ENCODE results near the gene KCNS1. TPM values are rescaled to one million over a fixed set of nuclear protein-coding genes. Genes with fewer than 3 reads are reported as not detected.

Gene KCNS1
- total RNA-seq, 1 experiment from 2014 or later: not detected

- DNase-seq (ENCODE audit: low read depth, low spot score) (no peak), ATAC-seq (no peak)
- BruUV-seq (replicated peaks): no TSS peak
- Histone ChIP-seq H3K27me3 (ENCODE audit: control insufficient read depth, insufficient read depth, low read length) (no peaks in the 10 kb centered on the region), H3K27ac (ENCODE audit: low read length) (no peak overlapping the region), H3K9me3 (ENCODE audit: control insufficient read depth, insufficient read depth, low read depth, low read length) (no peaks in the 10 kb centered on the region), H3K36me3 (ENCODE audit: control insufficient read depth, insufficient read depth, low read length) (no peaks in the 10 kb centered on the region), H3K4me1 (ENCODE audit: control insufficient read depth, insufficient read depth, low read length) (0 out of 2 replicates have a peak, but pooled peaks cover 3% of the 10 kb centered on the region), H3K4me3 (ENCODE audit: low read depth in 2 of 2, low read length in 2 of 2) (no peak overlapping the region)
- ChIA-PET CTCF (interaction anchor here (0.5 kb wide), 1 partner anchor 77 kb away, joined by 4 read pairs; the partner anchor contains the start of gene WFDC12), POLR2A (no interaction called here)
- TF ChIP-seq TCF7L2 (IDR thresholded peaks at IDR 0.05; ENCODE audit: low read depth, low read length): no peak
- in situ Hi-C loops (cut with HindIII; ENCODE audit: low pct_unique_long_range_greater_than_20kb, low sequenced_read_pairs): no loop called here
- intact Hi-C loops (cut with micrococcal nuclease; ENCODE audit: unreplicated experiment): no loop called here
These were observed 53.3 kb downstream of the KCNS1 start for GRCh38 chr20:45047581-45048119.

- no peak for ATAC-seq
- Histone ChIP-seq H3K27me3 (ENCODE audit: control insufficient read depth, insufficient read depth, low read length) (no peaks in the 10 kb centered on the region), H3K4me1 (ENCODE audit: control insufficient read depth, insufficient read depth, low read length) (peaks cover 16% of the 10 kb centered on the region), H3K9me3 (ENCODE audit: control insufficient read depth, insufficient read depth, low read depth, low read length) (no peaks in the 10 kb centered on the region), H3K36me3 (ENCODE audit: control insufficient read depth, insufficient read depth, low read length) (no peaks in the 10 kb centered on the region), H3K4me3 (ENCODE audit: low read depth in 2 of 2, low read length in 2 of 2) (no peak overlapping the region), H3K27ac (ENCODE audit: low read length) (no peak overlapping the region)
- intact Hi-C loops (cut with micrococcal nuclease; ENCODE audit: unreplicated experiment) (loop anchor here (2.0 to 5.0 kb wide), 2 partner anchors 52 to 248 kb away; no protein-coding TSS in a partner anchor), in situ Hi-C loops (cut with HindIII; ENCODE audit: low pct_unique_long_range_greater_than_20kb, low sequenced_read_pairs) (no loop called here)
- no peak for DNase-seq (ENCODE audit: low read depth, low spot score)
- ChIA-PET POLR2A (no interaction called here), CTCF (interaction anchor here (0.6 to 2.3 kb wide), 9 partner anchors 34 to 262 kb away, joined by 3 to 16 read pairs (median 3); partner anchors contain the start of gene RBPJL)
- no peak for TF ChIP-seq TCF7L2 (IDR thresholded peaks at IDR 0.05; ENCODE audit: low read depth, low read length)
- TF ChIP-seq POLR2AphosphoS5 (IDR thresholded peaks at IDR 0.05; ENCODE audit: low read depth, low read length): no peak
- no peak for TF ChIP-seq SIN3A (IDR thresholded peaks at IDR 0.05; ENCODE audit: borderline replicate concordance, insufficient read depth, low read depth, low read length)
- TF ChIP-seq CTCF (IDR thresholded peaks at IDR 0.05): no peak
- TF ChIP-seq REST (IDR thresholded peaks at IDR 0.05; ENCODE audit: insufficient read depth in 1 of 2, low read depth in 2 of 2, low read length in 1 of 2): no peak
- no TSS peak for BruUV-seq (replicated peaks)
These were observed 56.3 kb downstream of the KCNS1 start for GRCh38 chr20:45044601-45045000.

- peak overlapping the region; percentile 63 for H3K27ac ChIP-seq (ENCODE audit: low read length)
- in situ Hi-C loops (cut with HindIII; ENCODE audit: low pct_unique_long_range_greater_than_20kb, low sequenced_read_pairs): no loop called here
- H3K4me3 ChIP-seq (ENCODE audit: low read depth in 2 of 2, low read length in 2 of 2): no peak overlapping the region
- intact Hi-C loops (cut with micrococcal nuclease; ENCODE audit: unreplicated experiment): loop anchor here (2.0 to 5.0 kb wide), 2 partner anchors 53 to 248 kb away; no protein-coding TSS in a partner anchor
- BruUV-seq (replicated peaks): no TSS peak
- no peaks in the 10 kb centered on the region for H3K27me3 ChIP-seq (ENCODE audit: control insufficient read depth, insufficient read depth, low read length)
- CTCF ChIA-PET: interaction anchor here (0.6 to 2.3 kb wide), 10 partner anchors 33 to 263 kb away, joined by 3 to 16 read pairs (median 3); partner anchors contain the start of gene RBPJL
- H3K36me3 ChIP-seq (ENCODE audit: control insufficient read depth, insufficient read depth, low read length): no peaks in the 10 kb centered on the region
- DNase-seq (ENCODE audit: low read depth, low spot score) (peak; percentile 47), ATAC-seq (peak; percentile 86)
- peaks cover 16% of the 10 kb centered on the region for H3K4me1 ChIP-seq (ENCODE audit: control insufficient read depth, insufficient read depth, low read length)
- TF ChIP-seq POLR2AphosphoS5 (IDR thresholded peaks at IDR 0.05; ENCODE audit: low read depth, low read length) (no peak), REST (IDR thresholded peaks at IDR 0.05; ENCODE audit: insufficient read depth in 1 of 2, low read depth in 2 of 2, low read length in 1 of 2) (no peak), CTCF (IDR thresholded peaks at IDR 0.05) (peak; percentile 86)
- H3K9me3 ChIP-seq (ENCODE audit: control insufficient read depth, insufficient read depth, low read depth, low read length): no peaks in the 10 kb centered on the region
- POLR2A ChIA-PET: no interaction called here
These were observed 56.8 kb downstream of the KCNS1 start for GRCh38 chr20:45044084-45044573.

Data from Panc1 (cell line).